GM10847 (cell line): ENCODE measurements around the gene GALNT17.

Source experiments
- POLR2A ChIP-seq: IDR thresholded peaks from 2 replicates; pipeline ENCODE4 v1.6.1; 2011; ENCODE audit not compliant: insufficient read length; ENCODE audit errors: extremely low read depth

Gene GALNT17

GRCh38 chr7:71286336-71286735, 154.4 kb downstream of the GALNT17 start:
- no peak for TF ChIP-seq POLR2A

DNA sequence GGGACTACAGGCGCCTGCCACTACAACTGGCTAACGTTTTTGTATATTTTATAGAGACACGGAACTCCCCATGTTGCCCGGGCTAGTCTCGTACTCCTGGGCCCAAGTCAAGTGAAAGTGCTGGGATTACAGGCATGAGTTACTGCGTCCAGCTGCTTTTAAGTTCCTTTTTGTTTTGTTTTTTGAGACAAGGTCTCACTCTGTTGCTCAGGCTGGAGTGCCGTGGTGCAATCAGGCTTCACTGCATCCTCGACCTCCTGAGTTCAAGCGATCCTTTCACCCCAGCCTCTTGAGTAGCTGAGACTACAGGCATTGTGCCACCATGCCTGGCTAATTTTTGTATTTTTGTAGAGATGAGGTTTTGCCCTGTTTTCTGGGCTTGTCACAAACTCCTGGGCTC, 155.0 kb downstream of the GALNT17 start:
- TF ChIP-seq POLR2A, result no peak

GRCh38 chr7:71290452-71290851, 158.5 kb downstream of the GALNT17 start:
- no peak for TF ChIP-seq POLR2A

GRCh38 chr7:71298378-71298777, 166.4 kb downstream of the GALNT17 start:
- no peak for TF ChIP-seq POLR2A

DNA sequence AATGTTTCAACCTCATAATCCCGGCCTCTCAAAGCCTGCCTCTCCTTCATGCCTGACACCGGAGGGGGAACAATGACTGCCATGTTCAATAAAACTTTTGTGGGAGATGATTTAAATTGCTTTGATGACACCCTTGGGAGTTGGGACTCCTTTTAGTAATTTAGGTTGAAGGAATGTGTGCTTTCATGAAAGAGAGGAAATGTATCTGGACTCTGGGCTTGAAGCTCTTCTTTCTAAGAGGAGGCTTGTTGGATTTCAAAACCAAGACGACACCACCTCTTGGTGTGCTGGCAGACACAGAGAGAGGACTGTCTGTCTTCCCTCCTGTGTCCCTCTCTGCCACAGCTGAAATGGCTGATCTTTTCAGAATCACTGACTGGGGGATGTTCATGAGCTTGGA, 168.1 kb downstream of the GALNT17 start:
- no peak for TF ChIP-seq POLR2A

- TF ChIP-seq POLR2A, result no peak
Measured at GRCh38 chr7:71300603-71301002, 168.7 kb downstream of the GALNT17 start.

DNA sequence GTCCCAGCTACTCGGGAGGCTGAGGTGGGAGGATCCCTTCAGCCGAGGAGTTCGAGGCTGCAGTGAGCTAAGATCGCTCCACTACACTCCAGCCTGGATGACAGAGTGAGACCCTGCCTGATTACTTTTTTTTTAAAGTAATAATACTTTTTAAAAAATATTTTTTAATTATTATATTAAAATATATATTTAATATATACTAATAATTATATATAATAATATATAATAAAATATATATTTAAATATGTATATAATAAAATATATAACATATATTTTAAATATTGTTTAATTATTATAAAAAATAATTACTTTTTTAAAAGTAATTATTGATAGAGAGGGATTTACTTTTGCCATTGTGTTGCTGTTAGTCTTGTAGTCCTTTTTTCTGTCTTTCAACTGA, 169.2 kb downstream of the GALNT17 start:
- no peak for TF ChIP-seq POLR2A

- no peak for TF ChIP-seq POLR2A
Measured at GRCh38 chr7:71303566-71303965, 171.6 kb downstream of the GALNT17 start.

DNA sequence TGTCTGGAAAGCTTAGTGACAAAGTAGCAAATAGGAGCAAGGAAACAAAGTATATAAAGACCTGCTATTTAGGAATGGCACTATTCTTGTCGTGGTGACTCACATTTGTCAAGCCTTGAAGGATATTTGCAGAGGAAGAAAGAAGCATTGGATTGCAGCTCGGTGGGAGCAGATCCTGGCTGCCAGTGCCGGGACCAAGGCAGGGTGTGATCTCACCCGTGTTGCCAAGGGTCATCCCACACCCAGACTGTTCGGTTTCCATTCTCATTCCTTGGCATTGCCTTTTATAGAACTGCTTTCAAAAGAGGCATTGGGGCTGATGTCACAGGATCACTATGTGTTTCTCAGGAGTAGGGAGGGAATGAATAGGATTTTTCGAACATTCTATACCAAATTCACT, 176.2 kb downstream of the GALNT17 start:
- no peak for TF ChIP-seq POLR2A

- no peak for TF ChIP-seq POLR2A
Measured at GRCh38 chr7:71311576-71311975, 179.6 kb downstream of the GALNT17 start.

DNA sequence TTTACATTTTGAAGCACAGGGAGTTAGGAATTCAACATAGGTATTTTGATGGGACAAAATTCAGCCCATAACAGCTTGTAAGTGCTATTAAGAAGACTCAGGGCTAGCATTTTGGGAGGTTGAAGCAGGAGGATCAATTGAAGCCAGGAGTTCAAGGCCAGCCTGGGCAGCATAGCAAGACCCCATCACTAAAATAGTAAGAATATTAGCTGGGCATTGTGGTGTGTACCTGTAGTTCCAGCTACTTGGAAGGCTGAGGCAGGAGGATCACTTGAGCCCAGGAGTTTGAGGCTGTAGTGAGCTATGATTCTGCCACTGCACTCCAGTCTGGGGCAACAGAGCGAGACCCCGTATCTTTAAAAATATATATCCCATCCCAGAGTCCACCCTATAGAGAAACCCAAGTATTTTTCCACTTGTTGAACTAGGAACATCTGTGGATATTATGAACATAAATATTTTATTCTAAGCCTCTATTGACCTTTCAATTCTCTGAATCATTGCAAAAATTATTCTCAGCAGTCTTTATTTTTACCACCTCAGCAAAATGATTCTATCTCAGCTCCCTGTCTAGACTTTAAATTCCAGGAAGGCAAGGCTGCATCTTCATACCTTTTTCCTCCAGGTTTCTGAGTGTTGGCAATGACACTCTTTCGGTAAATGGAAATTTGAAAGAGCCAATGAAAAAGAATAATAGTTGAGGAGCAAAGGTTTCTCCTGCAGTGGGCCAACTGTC, 181.0 kb downstream of the GALNT17 start:
- TF ChIP-seq POLR2A, result no peak

DNA sequence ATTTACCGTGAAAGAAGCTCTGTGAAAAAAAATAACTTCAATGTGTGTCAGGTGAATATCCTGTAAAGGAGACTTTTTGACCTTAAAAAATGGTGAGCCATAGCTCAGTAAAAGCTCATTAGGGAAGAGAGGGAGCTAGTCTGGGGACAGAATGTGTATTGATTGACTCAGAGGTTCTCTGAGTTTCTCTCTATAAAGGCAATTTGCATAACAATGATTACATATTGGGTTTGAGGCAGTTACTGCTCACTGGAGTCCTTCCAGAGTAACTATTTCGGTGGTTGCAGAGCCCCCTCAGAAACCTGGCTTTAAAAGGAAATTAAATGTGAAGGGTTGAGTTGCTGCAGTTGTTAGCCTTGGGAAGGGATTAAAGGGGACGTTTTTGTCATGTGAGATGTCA, 181.6 kb downstream of the GALNT17 start:
- no peak for TF ChIP-seq POLR2A

GRCh38 chr7:71320916-71321315, 189.0 kb downstream of the GALNT17 start:
- no peak for TF ChIP-seq POLR2A

- no peak for TF ChIP-seq POLR2A
Measured at GRCh38 chr7:71322201-71322600, 190.3 kb downstream of the GALNT17 start.

DNA sequence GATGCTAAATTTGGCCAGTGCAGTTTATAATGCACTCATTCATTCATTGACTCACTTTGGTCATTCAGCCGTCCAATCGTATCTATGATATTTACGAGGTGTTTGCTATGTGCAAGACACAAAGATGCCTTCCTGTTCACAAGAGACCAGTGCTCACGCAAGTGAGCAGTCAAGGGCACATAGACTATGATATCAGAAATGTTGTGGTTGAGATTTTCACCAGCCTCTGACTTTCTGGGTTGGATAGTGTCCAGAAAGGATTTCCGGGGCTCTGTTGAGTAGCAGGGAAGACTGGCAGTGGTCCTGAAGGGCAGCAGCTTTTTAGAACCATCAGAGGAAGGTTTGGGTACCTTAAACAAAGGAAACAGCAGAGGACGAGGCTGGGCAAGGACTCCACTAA, 191.8 kb downstream of the GALNT17 start:
- TF ChIP-seq POLR2A, result no peak

GRCh38 chr7:71325151-71325550, 193.2 kb downstream of the GALNT17 start:
- TF ChIP-seq POLR2A, result no peak

GRCh38 chr7:71326595-71326994, 194.7 kb downstream of the GALNT17 start:
- no peak for TF ChIP-seq POLR2A
